A673 (cell line): Measurements from ENCODE around the gene TMEM255B. TPM values are rescaled to one million over a fixed set of nuclear protein-coding genes. Genes with fewer than 3 reads are reported as not detected.

Experiments used
- BruUV-seq: library from RNA; stranded (reverse); fragments of 400-500 nt; replicated peaks from 2 replicates; lab custom pipeline; 2021; lab: Mats Ljungman, UMichigan
- CTCF ChIA-PET: fragments of 300-600 bp; sonication (Branson Sonifier 250); formaldehyde crosslinking; loops from one replicate; lab custom pipeline; 2022; ENCODE audit warnings: antibody characterized with exemption; lab: Charles Lee
- POLR2A ChIA-PET: fragments of 300-600 bp; sonication (Branson Sonifier 250); formaldehyde crosslinking; loops from one replicate; lab custom pipeline; 2022; ENCODE audit warnings: antibody characterized with exemption; ENCODE audit not compliant: low non-redundant PET; lab: Charles Lee
- DNase-seq: peaks from one replicate; pipeline ENCODE4 v3.0.0-alpha.2; 2015; ENCODE audit warnings: low spot score
- H3K27ac ChIP-seq: fragments of 200-600 bp; sonication (generic); 2 replicates; pipeline ENCODE4 v1.5.1; 2016; ENCODE audit warnings: mixed run types, low read depth, mild to moderate bottlenecking, mixed read lengths, antibody characterized with exemption, low read length; ENCODE audit not compliant: poor library complexity, severe bottlenecking
- H3K27me3 ChIP-seq: fragments of 200-600 bp; sonication (generic); replicated peaks from 2 replicates; pipeline ENCODE4 v1.6.1; 2017; ENCODE audit warnings: mixed run types, low read depth, mild to moderate bottlenecking, mixed read lengths, antibody characterized with exemption, low read length; ENCODE audit not compliant: insufficient read depth, poor library complexity
- H3K36me3 ChIP-seq: fragments of 200-600 bp; sonication (generic); 2 replicates; pipeline ENCODE4 v1.6.1; 2016; ENCODE audit warnings: mixed run types, mild to moderate bottlenecking, mixed read lengths, antibody characterized with exemption, low read length; ENCODE audit not compliant: insufficient read depth, poor library complexity, severe bottlenecking
- H3K4me1 ChIP-seq: fragments of 200-600 bp; sonication (generic); 2 replicates; pipeline ENCODE4 v1.6.1; 2017; ENCODE audit warnings: mixed run types, mild to moderate bottlenecking, mixed read lengths, antibody characterized with exemption, low read length; ENCODE audit not compliant: insufficient read depth, poor library complexity, severe bottlenecking
- H3K4me3 ChIP-seq: fragments of 200-600 bp; sonication (generic); 2 replicates; pipeline ENCODE4 v1.5.1; 2016; ENCODE audit warnings: low read depth, mixed run types, mild to moderate bottlenecking, mixed read lengths, low read length; ENCODE audit not compliant: poor library complexity, severe bottlenecking
- H3K9me3 ChIP-seq: fragments of 200-600 bp; sonication (generic); 2 replicates; pipeline ENCODE4 v1.6.1; 2016; ENCODE audit warnings: mixed run types, low read depth, mild to moderate bottlenecking, mixed read lengths, antibody characterized with exemption, low read length; ENCODE audit not compliant: poor library complexity, severe bottlenecking
- EZH2 ChIP-seq: fragments of 200-600 bp; sonication (generic); IDR thresholded peaks from 2 replicates; pipeline ENCODE4 v1.6.1; 2017; ENCODE audit warnings: borderline replicate concordance, low read depth, mild to moderate bottlenecking, mixed read lengths, antibody characterized with exemption, low read length; ENCODE audit not compliant: poor library complexity, severe bottlenecking
- intact Hi-C: fragments of 100-400 bp; cut with micrococcal nuclease; formaldehyde crosslinking; loops from one replicate; pipeline ENCODE4 v1.10.0; 2022; ENCODE audit not compliant: unreplicated experiment
- total RNA-seq: library from RNA; stranded (reverse); gene quantifications from 2 replicates; pipeline ENCODE4 v1.2.3, GENCODE V29; 2021
- TF ChIP-seq, protein P1 (sequence below): fragments of 300-800, 200-600 bp; sonication (generic); conservative IDR thresholded peaks from 2 replicates; pipeline ENCODE4 v1.5.1; 2017; ENCODE audit warnings: low read depth, mild to moderate bottlenecking, antibody characterized with exemption, low read length, moderate library complexity, mixed read lengths

TMEM255B gene
- total RNA-seq, 1 experiment from 2014 or later = 0.06 TPM

DNA sequence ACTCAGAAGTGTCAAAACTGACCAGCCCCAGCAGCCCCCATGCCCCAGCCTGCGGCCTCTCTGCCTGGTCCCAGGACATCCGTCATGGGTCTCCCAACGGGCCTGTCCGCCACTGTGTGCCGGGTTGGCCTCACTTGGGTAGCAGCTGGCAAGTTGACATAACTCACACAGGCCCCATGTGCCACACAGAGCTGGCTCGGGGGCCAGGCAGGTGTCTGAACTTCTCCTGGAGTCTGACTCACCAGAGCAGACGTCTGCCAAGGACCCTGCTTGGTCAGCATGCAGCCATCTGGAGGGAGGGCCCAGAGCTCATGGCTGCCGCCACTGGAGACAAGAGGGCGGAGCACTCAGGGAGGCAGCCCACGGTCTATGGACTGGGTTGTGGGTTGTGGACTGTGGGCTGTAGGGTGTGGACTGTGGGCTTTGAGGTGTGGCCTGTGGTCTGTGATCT lies 32.0 kb upstream of the TMEM255B start:
- H3K9me3 ChIP-seq = no peaks in the 10 kb centered on the region
- ChIA-PET POLR2A (no interaction called here), CTCF (no interaction called here)
- no TSS peak for BruUV-seq
- no peak for TF ChIP-seq EZH2
- TF ChIP-seq, protein P1, sequence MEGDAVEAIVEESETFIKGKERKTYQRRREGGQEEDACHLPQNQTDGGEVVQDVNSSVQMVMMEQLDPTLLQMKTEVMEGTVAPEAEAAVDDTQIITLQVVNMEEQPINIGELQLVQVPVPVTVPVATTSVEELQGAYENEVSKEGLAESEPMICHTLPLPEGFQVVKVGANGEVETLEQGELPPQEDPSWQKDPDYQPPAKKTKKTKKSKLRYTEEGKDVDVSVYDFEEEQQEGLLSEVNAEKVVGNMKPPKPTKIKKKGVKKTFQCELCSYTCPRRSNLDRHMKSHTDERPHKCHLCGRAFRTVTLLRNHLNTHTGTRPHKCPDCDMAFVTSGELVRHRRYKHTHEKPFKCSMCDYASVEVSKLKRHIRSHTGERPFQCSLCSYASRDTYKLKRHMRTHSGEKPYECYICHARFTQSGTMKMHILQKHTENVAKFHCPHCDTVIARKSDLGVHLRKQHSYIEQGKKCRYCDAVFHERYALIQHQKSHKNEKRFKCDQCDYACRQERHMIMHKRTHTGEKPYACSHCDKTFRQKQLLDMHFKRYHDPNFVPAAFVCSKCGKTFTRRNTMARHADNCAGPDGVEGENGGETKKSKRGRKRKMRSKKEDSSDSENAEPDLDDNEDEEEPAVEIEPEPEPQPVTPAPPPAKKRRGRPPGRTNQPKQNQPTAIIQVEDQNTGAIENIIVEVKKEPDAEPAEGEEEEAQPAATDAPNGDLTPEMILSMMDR = no peak
- peaks cover 24% of the 10 kb centered on the region for H3K27me3 ChIP-seq
- DNase-seq = no peak
- H3K27ac ChIP-seq = no peak overlapping the region
- no peak overlapping the region for H3K4me3 ChIP-seq
- intact Hi-C loops = no loop called here
- H3K4me1 ChIP-seq = no peaks in the 10 kb centered on the region
- no peaks in the 10 kb centered on the region for H3K36me3 ChIP-seq

DNA sequence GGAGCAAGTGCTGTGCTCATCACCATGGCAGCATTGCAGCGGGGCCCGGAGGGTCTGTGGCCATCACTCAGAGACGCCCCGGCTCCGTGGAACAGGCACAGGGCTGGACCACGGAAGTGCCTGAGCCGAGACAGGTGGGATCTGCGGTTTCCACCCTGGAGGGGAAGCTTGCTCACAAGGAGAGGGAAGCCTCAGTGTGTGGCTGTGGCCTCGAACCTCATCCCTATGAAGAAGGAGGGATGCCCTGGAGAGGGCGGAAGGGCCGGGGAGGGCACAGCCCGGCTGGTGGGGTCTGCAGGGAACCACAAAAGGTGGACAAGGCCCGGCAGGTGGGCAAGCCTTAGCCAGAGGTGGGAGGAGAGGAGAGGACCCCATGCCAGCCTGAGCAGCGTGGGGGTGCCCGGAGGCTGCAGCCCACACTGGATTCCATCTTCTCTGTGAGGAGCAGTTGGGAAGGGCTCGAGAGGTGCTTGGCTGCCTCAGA lies 30.4 kb upstream of the TMEM255B start:
- H3K27ac ChIP-seq = no peak overlapping the region
- H3K4me3 ChIP-seq = no peak overlapping the region
- no peak for DNase-seq
- intact Hi-C loops = no loop called here
- POLR2A ChIA-PET = no interaction called here
- peaks cover 24% of the 10 kb centered on the region for H3K27me3 ChIP-seq
- H3K4me1 ChIP-seq = no peaks in the 10 kb centered on the region
- no TSS peak for BruUV-seq
- no peaks in the 10 kb centered on the region for H3K9me3 ChIP-seq
- no peaks in the 10 kb centered on the region for H3K36me3 ChIP-seq
- CTCF ChIA-PET = interaction anchor here (0.6 kb wide), 1 partner anchor 9 kb away, joined by 3 read pairs; no protein-coding TSS in a partner anchor
- TF ChIP-seq, protein P1 = no peak
- no peak for TF ChIP-seq EZH2

DNA sequence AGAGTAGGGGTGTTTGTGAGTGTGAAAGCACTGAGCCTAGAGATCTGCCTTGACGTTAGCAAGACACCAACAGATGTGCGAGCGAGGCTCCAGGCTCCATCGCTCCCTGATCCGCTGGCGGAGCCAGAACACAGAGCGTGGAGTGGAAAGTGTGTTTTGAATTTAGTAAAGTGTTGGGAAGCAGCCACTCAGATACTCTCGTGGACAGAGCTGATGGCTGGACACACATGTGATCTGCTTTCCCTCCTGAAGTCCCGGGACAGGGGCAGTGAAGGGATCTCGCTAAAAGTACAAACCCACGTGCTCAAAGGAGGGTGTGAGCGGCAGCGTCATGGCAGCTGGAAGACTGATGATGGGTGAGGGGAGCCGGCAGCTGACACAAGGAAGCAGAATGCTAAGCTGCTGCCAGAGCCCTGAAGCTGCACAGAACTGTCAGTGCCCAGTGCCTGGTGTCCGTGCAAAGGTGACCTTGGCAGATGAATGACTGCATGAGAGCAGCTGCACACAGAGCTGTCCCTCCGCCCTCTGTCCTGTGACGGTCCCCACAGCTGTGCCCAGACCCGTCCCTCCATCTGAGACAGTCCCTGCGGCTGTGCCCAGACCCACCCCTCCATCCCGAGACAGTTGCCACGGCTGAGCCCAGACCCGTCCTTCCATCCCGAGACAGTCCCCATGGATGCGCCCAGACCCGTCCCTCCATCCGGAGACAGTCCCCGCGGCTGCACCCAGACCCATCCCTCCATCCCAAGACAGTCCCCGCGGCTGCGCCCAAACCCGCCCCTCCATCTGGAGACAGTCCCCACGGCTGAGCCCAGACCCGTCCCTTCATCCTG lies 29.6 kb upstream of the TMEM255B start:
- BruUV-seq = no TSS peak

More for the DNA sequence above, 29.6 kb upstream of the TMEM255B start:
- intact Hi-C loops = no loop called here
- Histone ChIP-seq H3K27ac (no peak overlapping the region), H3K4me1 (no peaks in the 10 kb centered on the region), H3K9me3 (no peaks in the 10 kb centered on the region), H3K4me3 (no peak overlapping the region), H3K27me3 (peaks cover 24% of the 10 kb centered on the region), H3K36me3 (no peaks in the 10 kb centered on the region)
- ChIA-PET CTCF (interaction anchor here (0.6 kb wide), 1 partner anchor 9 kb away, joined by 3 read pairs; no protein-coding TSS in a partner anchor), POLR2A (no interaction called here)
- no peak for DNase-seq
- no peak for TF ChIP-seq EZH2
- TF ChIP-seq, protein P1 = no peak
